ENCODE results near the gene COL6A6. TPM values are rescaled to one million over a fixed set of nuclear protein-coding genes. Genes with fewer than 3 reads are reported as not detected.
A peak's percentile ranks its signal among the peaks of the same experiment; 100 is the strongest.

COL6A6 gene
- total RNA-seq, 2 donors from 2014 or later = not detected

DNA sequence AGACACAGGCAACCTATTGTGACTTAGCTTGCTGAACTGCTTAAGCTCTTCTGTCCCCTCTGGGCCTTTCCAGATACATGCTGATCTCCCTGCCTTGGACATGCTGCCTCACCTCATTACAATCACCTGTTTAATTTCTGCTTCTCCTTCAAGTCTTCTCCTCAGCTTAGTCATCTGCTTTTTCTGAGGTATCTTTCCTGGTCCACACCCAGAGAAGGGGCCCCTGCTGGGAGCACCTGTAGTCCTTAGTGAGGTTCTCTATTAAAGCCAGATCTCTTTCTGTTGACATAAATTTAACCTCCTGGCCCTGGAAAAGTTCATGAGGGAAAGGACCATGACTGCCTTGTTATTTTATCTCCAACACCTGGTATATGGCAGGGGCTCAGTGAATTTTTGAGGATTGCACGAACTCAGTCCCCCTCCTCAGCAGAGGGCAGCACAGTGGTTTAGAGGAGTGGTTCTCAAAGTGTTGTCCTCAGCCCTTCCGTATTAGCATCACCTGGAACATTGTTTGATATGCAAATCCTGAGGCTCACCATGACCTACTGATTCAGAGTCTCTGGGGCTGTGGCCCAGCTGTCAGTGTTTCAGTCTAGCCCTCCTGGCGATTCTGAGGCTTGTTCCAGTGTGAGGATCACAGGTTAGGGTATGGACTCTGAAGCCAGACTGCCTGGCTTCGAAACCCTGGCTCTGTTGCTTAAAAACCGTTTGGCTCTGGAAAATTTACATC lies 12.7 kb downstream of the COL6A6 start:
- Histone ChIP-seq H3K27me3 (no peaks in the 10 kb centered on the region), H3K27ac (no peak overlapping the region), H3K36me3 (replicated peaks in 1 of 2; ENCODE audit: insufficient read depth in 1 of 2, low read depth in 2 of 2) (no peaks in the 10 kb centered on the region), H3K4me3 (no peak overlapping the region), H3K4me1 (no peaks in the 10 kb centered on the region), H3K9me3 (no peaks in the 10 kb centered on the region)
- WGBS, 2 donors = 56 to 61% methylated on average over 5 of the region's 5 CpGs
- intact Hi-C loops (cut with DNase I) = no loop called here
- TF ChIP-seq, protein P1, sequence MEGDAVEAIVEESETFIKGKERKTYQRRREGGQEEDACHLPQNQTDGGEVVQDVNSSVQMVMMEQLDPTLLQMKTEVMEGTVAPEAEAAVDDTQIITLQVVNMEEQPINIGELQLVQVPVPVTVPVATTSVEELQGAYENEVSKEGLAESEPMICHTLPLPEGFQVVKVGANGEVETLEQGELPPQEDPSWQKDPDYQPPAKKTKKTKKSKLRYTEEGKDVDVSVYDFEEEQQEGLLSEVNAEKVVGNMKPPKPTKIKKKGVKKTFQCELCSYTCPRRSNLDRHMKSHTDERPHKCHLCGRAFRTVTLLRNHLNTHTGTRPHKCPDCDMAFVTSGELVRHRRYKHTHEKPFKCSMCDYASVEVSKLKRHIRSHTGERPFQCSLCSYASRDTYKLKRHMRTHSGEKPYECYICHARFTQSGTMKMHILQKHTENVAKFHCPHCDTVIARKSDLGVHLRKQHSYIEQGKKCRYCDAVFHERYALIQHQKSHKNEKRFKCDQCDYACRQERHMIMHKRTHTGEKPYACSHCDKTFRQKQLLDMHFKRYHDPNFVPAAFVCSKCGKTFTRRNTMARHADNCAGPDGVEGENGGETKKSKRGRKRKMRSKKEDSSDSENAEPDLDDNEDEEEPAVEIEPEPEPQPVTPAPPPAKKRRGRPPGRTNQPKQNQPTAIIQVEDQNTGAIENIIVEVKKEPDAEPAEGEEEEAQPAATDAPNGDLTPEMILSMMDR (IDR thresholded peaks at IDR 0.05) = no peak
- no peak for TF ChIP-seq POLR2A (IDR thresholded peaks at IDR 0.05)
- ATAC-seq = no peak
- no peak for DNase-seq

DNA sequence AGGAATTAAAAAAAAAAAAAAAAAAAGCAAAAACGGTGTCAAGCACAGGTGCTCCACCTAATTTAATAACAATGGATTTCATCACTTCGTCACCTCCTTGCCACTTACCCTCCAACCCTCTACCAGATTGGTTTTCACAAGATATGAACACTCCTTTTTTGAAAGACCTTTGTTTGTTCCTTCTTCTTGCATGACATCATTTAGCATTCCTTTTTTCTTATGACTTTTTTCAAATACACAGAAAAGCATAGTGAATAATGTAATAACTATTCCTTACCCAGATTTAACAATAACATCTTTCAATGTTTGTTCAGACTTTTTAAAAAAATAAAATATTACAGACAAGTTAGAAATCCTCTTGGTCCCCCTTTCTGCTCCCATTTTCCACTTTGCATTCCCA lies 16.3 kb downstream of the COL6A6 start:
- TF ChIP-seq POLR2A (IDR thresholded peaks at IDR 0.05) = no peak
- TF ChIP-seq, protein P1 (IDR thresholded peaks at IDR 0.05) = no peak

DNA sequence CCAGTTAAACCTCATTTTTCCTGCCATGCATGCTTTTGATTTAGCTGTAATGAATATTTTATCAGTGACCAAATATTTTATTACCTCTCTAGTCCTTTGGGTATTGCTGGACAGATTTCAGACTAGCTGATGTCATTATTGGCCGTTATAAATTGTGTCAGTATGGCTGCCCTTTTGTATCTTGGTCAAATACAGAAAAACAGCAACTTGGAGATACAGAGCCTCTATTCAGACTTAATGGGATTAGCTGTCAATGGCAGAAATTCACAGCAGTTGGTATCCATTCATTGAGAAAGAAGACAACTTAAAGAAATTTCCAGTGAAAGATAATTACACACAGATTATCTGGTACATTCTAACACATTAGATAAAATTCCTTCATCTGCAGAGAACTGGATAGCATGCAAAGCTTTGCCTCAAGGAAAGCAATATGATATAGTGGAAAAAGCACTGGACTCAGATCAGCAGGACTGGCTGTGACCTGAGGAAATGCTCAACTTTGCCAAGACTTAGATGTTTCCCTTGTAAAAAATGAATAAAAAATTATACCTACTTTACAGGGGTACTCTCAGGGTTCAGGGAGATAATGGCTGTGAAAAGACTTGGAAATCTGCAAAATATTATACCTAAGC lies 20.8 kb downstream of the COL6A6 start:
- TF ChIP-seq POLR2A (IDR thresholded peaks at IDR 0.05) = no peak
- TF ChIP-seq, protein P1 (IDR thresholded peaks at IDR 0.05) = no peak
- WGBS, 2 donors = 9 to 18% methylated on average over 1 of the region's 1 CpG
- no peak for ATAC-seq

More for the DNA sequence above, 16.3 kb downstream of the COL6A6 start:
- H3K4me3 ChIP-seq = no peak overlapping the region
- H3K4me1 ChIP-seq = no peaks in the 10 kb centered on the region
- ATAC-seq (no peak), DNase-seq (no peak)
- no peaks in the 10 kb centered on the region for H3K9me3 ChIP-seq
- intact Hi-C loops (cut with DNase I) = no loop called here
- no peak overlapping the region for H3K27ac ChIP-seq
- no peaks in the 10 kb centered on the region for H3K27me3 ChIP-seq
- 56 to 60% methylated on average over 2 of the region's 2 CpGs for WGBS, 2 donors
- H3K36me3 ChIP-seq (replicated peaks in 1 of 2; ENCODE audit: insufficient read depth in 1 of 2, low read depth in 2 of 2) = no peaks in the 10 kb centered on the region

DNA sequence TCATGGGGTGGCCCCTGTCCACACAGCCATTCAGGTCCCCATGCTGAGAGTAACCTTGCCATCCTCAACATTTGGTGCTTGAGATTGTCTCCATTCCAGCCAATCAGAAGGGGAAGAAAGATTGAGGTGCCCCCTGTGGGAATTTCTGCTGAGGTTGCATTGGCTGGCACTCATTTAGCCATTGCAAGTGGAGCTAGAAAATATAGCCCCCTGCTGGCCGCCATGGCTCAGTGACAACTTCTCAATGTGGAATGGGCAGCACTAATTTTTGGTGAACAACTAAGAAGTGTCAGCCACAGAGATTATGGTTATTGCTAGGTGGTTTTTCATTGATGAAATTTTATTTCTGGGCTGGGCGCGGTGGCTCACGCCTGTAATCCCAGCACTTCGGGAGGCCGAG lies 22.0 kb downstream of the COL6A6 start:
- TF ChIP-seq POLR2A (IDR thresholded peaks at IDR 0.05) = no peak
- TF ChIP-seq, protein P1 (IDR thresholded peaks at IDR 0.05) = peak; percentile 15 to 61 (median 50)
- H3K27ac ChIP-seq = no peak overlapping the region
- no peak overlapping the region for H3K4me3 ChIP-seq
- no peaks in the 10 kb centered on the region for H3K27me3 ChIP-seq
- no peaks in the 10 kb centered on the region for H3K9me3 ChIP-seq
- ATAC-seq = no peak
- DNase-seq = peak; percentile 37 to 64 (median 48)
- WGBS, 2 donors = 56 to 72% methylated on average over 6 of the region's 6 CpGs
- H3K36me3 ChIP-seq (replicated peaks in 1 of 2; ENCODE audit: insufficient read depth in 1 of 2, low read depth in 2 of 2) = no peaks in the 10 kb centered on the region
- intact Hi-C loops (cut with DNase I) = no loop called here
- no peaks in the 10 kb centered on the region for H3K4me1 ChIP-seq

More for the DNA sequence above, 20.8 kb downstream of the COL6A6 start:
- no peaks in the 10 kb centered on the region for H3K4me1 ChIP-seq
- no peaks in the 10 kb centered on the region for H3K27me3 ChIP-seq
- H3K36me3 ChIP-seq (replicated peaks in 1 of 2; ENCODE audit: insufficient read depth in 1 of 2, low read depth in 2 of 2) = no peaks in the 10 kb centered on the region
- H3K9me3 ChIP-seq = no peaks in the 10 kb centered on the region
- H3K4me3 ChIP-seq = no peak overlapping the region
- DNase-seq = no peak
- no peak overlapping the region for H3K27ac ChIP-seq
- intact Hi-C loops (cut with DNase I) = no loop called here
